HepG2 (cell line): ENCODE results near the gene HES7. TPM values are rescaled to one million over a fixed set of nuclear protein-coding genes. Genes with fewer than 3 reads are reported as not detected.

Experiments
- EHMT2 ChIP-seq: fragments of 200-600 bp; sonication (generic); IDR thresholded peaks from 2 replicates; pipeline ENCODE4 v1.7.0; 2017; ENCODE audit warnings: antibody characterized with exemption, low read depth, low read length, borderline replicate concordance
- NFIB ChIP-seq: sonication (generic); formaldehyde crosslinking; IDR thresholded peaks from 2 replicates; pipeline ENCODE4 v1.9.0; 2021; ENCODE audit warnings: missing genetic modification reagents, mild to moderate bottlenecking, borderline replicate concordance
- PHB2 ChIP-seq: fragments of 450-650 bp; IDR thresholded peaks from 2 replicates; pipeline ENCODE4 v1.6.1; 2018; ENCODE audit not compliant: partially characterized antibody
- PRPF4 ChIP-seq: fragments of 200-400 bp; formaldehyde crosslinking; IDR thresholded peaks from 2 replicates; pipeline ENCODE4 v1.6.1; 2016; ENCODE audit warnings: low read length, low read depth; ENCODE audit not compliant: poor library complexity, severe bottlenecking
- RARG ChIP-seq: sonication (generic); formaldehyde crosslinking; IDR thresholded peaks from 2 replicates; pipeline ENCODE4 v1.4.0; 2020; ENCODE audit warnings: low read depth, mild to moderate bottlenecking, missing genetic modification reagents
- TCF7 ChIP-seq: sonication (generic); IDR thresholded peaks from 2 replicates; pipeline ENCODE4 v1.6.1; 2016; ENCODE audit warnings: antibody characterized with exemption, low read depth
- ZFP37 ChIP-seq: sonication (generic); formaldehyde crosslinking; IDR thresholded peaks from 2 replicates; pipeline ENCODE4 v1.4.0; 2020; ENCODE audit warnings: missing genetic modification reagents, borderline replicate concordance
- ZNF207 ChIP-seq: fragments of 450-650 bp; IDR thresholded peaks from 2 replicates; pipeline ENCODE4 v1.6.1; 2016; ENCODE audit warnings: antibody characterized with exemption, borderline replicate concordance
- ZNF501 ChIP-seq: sonication (generic); formaldehyde crosslinking; IDR thresholded peaks from 2 replicates; pipeline ENCODE4 v1.5.1; 2020; ENCODE audit warnings: mild to moderate bottlenecking, moderate library complexity, missing genetic modification reagents
- ZNF782 ChIP-seq: sonication (generic); formaldehyde crosslinking; IDR thresholded peaks from 2 replicates; pipeline ENCODE4 v1.4.0; 2020; ENCODE audit warnings: missing genetic modification reagents, mild to moderate bottlenecking, borderline replicate concordance
- polyA plus RNA-seq, 8 experiments: library from polyadenylated mRNA; depleted of rRNA in 3 of 8; stranded (reverse) in 7 of 8; unstranded in 1 of 8; fragments of >200 nt; fragmentation: Illumina TruSeq in 4 of 8; extraction: Trizol in 4 of 8; gene quantifications; 2 replicates each; pipeline versions ENCODE4 v1.2.1 to v1.2.3, GENCODE V29; 2011 to 2016; ENCODE audit warnings: low read depth in 4 of 8, missing spikeins in 1 of 8, mixed read lengths in 1 of 8; ENCODE audit not compliant: insufficient read depth in 1 of 8
- total RNA-seq, 5 experiments: library from RNA; depleted of rRNA; stranded (reverse); fragments of >200 nt; fragmentation: Illumina TruSeq; extraction: Trizol; gene quantifications; 2 replicates each; pipeline ENCODE4 v1.2.3, GENCODE V29; 2016; ENCODE audit warnings: low read depth in 1 of 5
- TF ChIP-seq, protein P1 (sequence below): IDR thresholded peaks from 2 replicates; pipeline ENCODE4 v1.6.1; 2018; ENCODE audit warnings: missing genetic modification reagents, mild to moderate bottlenecking, missing compliant biosample characterization
- TF ChIP-seq, protein P2 (sequence below): sonication (generic); formaldehyde crosslinking; IDR thresholded peaks from 2 replicates; pipeline ENCODE4 v1.8.0; 2022; ENCODE audit warnings: low read depth, missing genetic modification reagents
- TF ChIP-seq, protein P3 (sequence below): sonication (generic); formaldehyde crosslinking; IDR thresholded peaks from 2 replicates; pipeline ENCODE4 v1.4.0; 2020; ENCODE audit warnings: missing genetic modification reagents, borderline replicate concordance
- TF ChIP-seq, protein P4 (sequence below): sonication (generic); formaldehyde crosslinking; IDR thresholded peaks from 2 replicates; pipeline ENCODE4 v1.4.0; 2020; ENCODE audit warnings: low read depth, mild to moderate bottlenecking, missing genetic modification reagents
- TF ChIP-seq, protein P5 (sequence below): sonication (generic); formaldehyde crosslinking; IDR thresholded peaks from 2 replicates; pipeline ENCODE4 v1.8.0; 2022; ENCODE audit warnings: missing genetic modification reagents, low read depth, mild to moderate bottlenecking, borderline replicate concordance
- TF ChIP-seq, protein P6 (sequence below): sonication (generic); formaldehyde crosslinking; IDR thresholded peaks from 2 replicates; pipeline ENCODE4; 2020; ENCODE audit warnings: missing genetic modification reagents, mild to moderate bottlenecking, borderline replicate concordance

The HES7 gene
- total and polyA plus RNA-seq, 2 of the 13 experiments (the other 11 are each of a cell fraction or from before 2014, with no cell fraction given) = not detected

DNA sequence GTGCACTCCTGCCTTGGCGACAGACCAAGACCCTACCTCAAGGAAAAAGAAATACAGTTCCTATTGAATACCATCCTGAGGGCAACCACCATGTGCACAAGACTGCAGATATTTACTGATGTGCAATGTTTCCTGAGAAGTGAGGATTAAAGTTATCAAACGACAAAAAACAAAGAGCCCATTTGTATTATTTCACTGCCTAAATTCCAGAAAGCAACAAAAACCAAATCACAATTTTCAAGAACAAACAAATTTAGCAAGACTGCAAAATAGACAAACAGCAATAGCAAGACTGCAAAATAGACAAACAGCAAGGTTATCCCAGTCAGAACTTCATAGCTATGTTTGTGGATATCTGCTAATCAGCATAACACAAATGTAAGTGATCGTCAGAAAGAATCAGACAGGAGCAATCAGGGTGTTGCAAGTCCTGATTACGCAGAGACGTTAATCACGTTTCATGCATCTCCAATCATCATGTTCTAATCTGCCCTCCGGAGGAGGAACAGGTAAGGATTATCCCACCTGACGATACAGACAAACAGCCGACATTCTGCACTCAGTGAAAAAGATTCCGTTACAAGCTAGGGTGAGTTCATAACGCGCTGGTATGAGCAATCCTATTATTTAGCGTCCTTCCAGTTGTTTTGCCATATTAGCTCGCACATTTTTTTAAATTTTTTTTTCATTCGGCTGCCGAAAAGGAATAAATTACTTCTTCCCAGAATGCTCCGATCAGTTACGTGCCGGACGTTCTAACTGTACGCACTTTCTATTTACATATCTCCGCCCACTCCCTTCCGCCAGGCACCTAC lies 49.4 kb upstream of the HES7 start (continued):
- TF ChIP-seq, protein P1, sequence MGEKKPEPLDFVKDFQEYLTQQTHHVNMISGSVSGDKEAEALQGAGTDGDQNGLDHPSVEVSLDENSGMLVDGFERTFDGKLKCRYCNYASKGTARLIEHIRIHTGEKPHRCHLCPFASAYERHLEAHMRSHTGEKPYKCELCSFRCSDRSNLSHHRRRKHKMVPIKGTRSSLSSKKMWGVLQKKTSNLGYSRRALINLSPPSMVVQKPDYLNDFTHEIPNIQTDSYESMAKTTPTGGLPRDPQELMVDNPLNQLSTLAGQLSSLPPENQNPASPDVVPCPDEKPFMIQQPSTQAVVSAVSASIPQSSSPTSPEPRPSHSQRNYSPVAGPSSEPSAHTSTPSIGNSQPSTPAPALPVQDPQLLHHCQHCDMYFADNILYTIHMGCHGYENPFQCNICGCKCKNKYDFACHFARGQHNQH (CRISPR knock-in tag) = peak; percentile 99
- TF ChIP-seq NFIB = no peak
- TF ChIP-seq, protein P2, sequence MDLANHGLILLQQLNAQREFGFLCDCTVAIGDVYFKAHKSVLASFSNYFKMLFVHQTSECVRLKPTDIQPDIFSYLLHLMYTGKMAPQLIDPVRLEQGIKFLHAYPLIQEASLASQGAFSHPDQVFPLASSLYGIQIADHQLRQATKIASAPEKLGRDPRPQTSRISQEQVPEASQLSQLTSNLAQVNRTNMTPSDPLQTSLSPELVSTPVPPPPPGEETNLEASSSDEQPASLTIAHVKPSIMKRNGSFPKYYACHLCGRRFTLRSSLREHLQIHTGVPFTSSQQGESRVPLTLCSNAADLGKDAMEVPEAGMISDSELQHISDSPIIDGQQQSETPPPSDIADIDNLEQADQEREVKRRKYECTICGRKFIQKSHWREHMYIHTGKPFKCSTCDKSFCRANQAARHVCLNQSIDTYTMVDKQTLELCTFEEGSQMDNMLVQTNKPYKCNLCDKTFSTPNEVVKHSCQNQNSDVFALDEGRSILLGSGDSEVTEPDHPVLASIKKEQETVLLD (CRISPR knock-in tag) = peak; percentile 73
- TF ChIP-seq, protein P3, sequence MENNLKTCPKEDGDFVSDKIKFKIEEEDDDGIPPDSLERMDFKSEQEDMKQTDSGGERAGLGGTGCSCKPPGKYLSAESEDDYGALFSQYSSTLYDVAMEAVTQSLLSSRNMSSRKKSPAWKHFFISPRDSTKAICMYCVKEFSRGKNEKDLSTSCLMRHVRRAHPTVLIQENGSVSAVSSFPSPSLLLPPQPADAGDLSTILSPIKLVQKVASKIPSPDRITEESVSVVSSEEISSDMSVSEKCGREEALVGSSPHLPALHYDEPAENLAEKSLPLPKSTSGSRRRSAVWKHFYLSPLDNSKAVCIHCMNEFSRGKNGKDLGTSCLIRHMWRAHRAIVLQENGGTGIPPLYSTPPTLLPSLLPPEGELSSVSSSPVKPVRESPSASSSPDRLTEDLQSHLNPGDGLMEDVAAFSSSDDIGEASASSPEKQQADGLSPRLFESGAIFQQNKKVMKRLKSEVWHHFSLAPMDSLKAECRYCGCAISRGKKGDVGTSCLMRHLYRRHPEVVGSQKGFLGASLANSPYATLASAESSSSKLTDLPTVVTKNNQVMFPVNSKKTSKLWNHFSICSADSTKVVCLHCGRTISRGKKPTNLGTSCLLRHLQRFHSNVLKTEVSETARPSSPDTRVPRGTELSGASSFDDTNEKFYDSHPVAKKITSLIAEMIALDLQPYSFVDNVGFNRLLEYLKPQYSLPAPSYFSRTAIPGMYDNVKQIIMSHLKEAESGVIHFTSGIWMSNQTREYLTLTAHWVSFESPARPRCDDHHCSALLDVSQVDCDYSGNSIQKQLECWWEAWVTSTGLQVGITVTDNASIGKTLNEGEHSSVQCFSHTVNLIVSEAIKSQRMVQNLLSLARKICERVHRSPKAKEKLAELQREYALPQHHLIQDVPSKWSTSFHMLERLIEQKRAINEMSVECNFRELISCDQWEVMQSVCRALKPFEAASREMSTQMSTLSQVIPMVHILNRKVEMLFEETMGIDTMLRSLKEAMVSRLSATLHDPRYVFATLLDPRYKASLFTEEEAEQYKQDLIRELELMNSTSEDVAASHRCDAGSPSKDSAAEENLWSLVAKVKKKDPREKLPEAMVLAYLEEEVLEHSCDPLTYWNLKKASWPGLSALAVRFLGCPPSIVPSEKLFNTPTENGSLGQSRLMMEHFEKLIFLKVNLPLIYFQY (CRISPR knock-in tag) = peak; percentile 74
- TF ChIP-seq, protein P4, sequence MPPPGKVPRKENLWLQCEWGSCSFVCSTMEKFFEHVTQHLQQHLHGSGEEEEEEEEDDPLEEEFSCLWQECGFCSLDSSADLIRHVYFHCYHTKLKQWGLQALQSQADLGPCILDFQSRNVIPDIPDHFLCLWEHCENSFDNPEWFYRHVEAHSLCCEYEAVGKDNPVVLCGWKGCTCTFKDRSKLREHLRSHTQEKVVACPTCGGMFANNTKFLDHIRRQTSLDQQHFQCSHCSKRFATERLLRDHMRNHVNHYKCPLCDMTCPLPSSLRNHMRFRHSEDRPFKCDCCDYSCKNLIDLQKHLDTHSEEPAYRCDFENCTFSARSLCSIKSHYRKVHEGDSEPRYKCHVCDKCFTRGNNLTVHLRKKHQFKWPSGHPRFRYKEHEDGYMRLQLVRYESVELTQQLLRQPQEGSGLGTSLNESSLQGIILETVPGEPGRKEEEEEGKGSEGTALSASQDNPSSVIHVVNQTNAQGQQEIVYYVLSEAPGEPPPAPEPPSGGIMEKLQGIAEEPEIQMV (CRISPR knock-in tag) = no peak; the same call in 1 of the 2 replicates
- TF ChIP-seq, protein P5, sequence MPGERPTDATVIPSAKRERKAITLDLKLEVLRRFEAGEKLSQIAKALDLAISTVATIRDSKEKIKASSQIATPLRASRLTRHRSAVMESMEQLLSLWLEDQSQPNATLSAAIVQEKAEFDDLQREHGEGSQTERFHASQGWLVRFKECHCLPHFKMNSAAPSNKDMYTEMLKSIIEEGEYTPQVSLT (CRISPR knock-in tag) = no peak
- no peak for TF ChIP-seq ZNF782 (CRISPR knock-in tag)
- TF ChIP-seq PHB2 = no peak
- TF ChIP-seq ZFP37 (CRISPR knock-in tag) = peak; percentile 90; the same call in 1 of the 2 replicates
- TF ChIP-seq, protein P6, sequence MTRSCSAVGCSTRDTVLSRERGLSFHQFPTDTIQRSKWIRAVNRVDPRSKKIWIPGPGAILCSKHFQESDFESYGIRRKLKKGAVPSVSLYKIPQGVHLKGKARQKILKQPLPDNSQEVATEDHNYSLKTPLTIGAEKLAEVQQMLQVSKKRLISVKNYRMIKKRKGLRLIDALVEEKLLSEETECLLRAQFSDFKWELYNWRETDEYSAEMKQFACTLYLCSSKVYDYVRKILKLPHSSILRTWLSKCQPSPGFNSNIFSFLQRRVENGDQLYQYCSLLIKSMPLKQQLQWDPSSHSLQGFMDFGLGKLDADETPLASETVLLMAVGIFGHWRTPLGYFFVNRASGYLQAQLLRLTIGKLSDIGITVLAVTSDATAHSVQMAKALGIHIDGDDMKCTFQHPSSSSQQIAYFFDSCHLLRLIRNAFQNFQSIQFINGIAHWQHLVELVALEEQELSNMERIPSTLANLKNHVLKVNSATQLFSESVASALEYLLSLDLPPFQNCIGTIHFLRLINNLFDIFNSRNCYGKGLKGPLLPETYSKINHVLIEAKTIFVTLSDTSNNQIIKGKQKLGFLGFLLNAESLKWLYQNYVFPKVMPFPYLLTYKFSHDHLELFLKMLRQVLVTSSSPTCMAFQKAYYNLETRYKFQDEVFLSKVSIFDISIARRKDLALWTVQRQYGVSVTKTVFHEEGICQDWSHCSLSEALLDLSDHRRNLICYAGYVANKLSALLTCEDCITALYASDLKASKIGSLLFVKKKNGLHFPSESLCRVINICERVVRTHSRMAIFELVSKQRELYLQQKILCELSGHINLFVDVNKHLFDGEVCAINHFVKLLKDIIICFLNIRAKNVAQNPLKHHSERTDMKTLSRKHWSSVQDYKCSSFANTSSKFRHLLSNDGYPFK (CRISPR knock-in tag) = no peak
- no peak for TF ChIP-seq TCF7
- TF ChIP-seq PRPF4 = no peak
- TF ChIP-seq ZNF501 (CRISPR knock-in tag) = no peak
- TF ChIP-seq ZNF207 = no peak
- TF ChIP-seq EHMT2 = no peak
- no peak for TF ChIP-seq RARG
